HepG2 (cell line): ENCODE measurements around the gene CCDC120.

Experiments used
- MAFF ChIP-seq: IDR thresholded peaks from 2 replicates; pipeline ENCODE4 v1.6.1; 2011; ENCODE audit warnings: low read depth, low read length, improper control_type of control experiment
- NFIC ChIP-seq: IDR thresholded peaks from 2 replicates; pipeline ENCODE4 v1.6.1; 2012; ENCODE audit warnings: mild to moderate bottlenecking, low read length, inconsistent platforms
- NR2F6 ChIP-seq, 2 experiments: IDR thresholded peaks; 2 replicates each; pipeline ENCODE4 v1.6.1; 2016; ENCODE audit warnings: antibody characterized with exemption in 1 of 2, mild to moderate bottlenecking in 1 of 2
- PAWR ChIP-seq: sonication (generic); formaldehyde crosslinking; IDR thresholded peaks from 2 replicates; pipeline ENCODE4 v1.4.0; 2020; ENCODE audit warnings: missing genetic modification reagents, mild to moderate bottlenecking, borderline replicate concordance
- POLR2AphosphoS5 ChIP-seq: IDR thresholded peaks from 2 replicates; pipeline ENCODE4 v1.6.1; 2012; ENCODE audit warnings: low read depth, low read length
- TEAD3 ChIP-seq: optimal IDR thresholded peaks from 2 replicates; pipeline ENCODE3; 2016; ENCODE audit warnings: borderline replicate concordance
- ZNF44 ChIP-seq: sonication (generic); formaldehyde crosslinking; IDR thresholded peaks from 2 replicates; pipeline ENCODE4 v1.5.1; 2020; ENCODE audit warnings: mild to moderate bottlenecking, missing genetic modification reagents
- ZNF546 ChIP-seq: sonication (generic); formaldehyde crosslinking; conservative IDR thresholded peaks from 2 replicates; pipeline ENCODE4 v1.8.1; 2023; ENCODE audit warnings: mild to moderate bottlenecking, missing genetic modification reagents
- ZNF737 ChIP-seq: sonication (generic); formaldehyde crosslinking; IDR thresholded peaks from 2 replicates; pipeline ENCODE4 v1.5.0; 2020; ENCODE audit warnings: missing genetic modification reagents, mild to moderate bottlenecking, borderline replicate concordance
- TF ChIP-seq, protein P1 (sequence below): sonication (generic); formaldehyde crosslinking; IDR thresholded peaks from 2 replicates; pipeline ENCODE4 v1.5.0; 2020; ENCODE audit warnings: missing genetic modification reagents
- TF ChIP-seq, protein P2 (sequence below), 2 experiments: sonication (generic) in 1 of 2; formaldehyde crosslinking in 1 of 2; IDR thresholded peaks; 2 replicates each; pipeline versions ENCODE4 v1.5.1 to v1.6.1; 2011 to 2020; ENCODE audit warnings: borderline replicate concordance in 1 of 2, low read depth in 1 of 2, low read length in 1 of 2, mild to moderate bottlenecking in 1 of 2, missing genetic modification reagents in 1 of 2, moderate library complexity in 1 of 2
- TF ChIP-seq, protein P3 (sequence below): sonication (generic); formaldehyde crosslinking; IDR thresholded peaks from 2 replicates; pipeline ENCODE4 v1.4.0; 2020; ENCODE audit warnings: low read depth, missing genetic modification reagents
- TF ChIP-seq, protein P4 (sequence below): sonication (generic); formaldehyde crosslinking; IDR thresholded peaks from 2 replicates; pipeline ENCODE4 v1.5.0; 2020; ENCODE audit warnings: mild to moderate bottlenecking, missing genetic modification reagents, moderate library complexity

DNA sequence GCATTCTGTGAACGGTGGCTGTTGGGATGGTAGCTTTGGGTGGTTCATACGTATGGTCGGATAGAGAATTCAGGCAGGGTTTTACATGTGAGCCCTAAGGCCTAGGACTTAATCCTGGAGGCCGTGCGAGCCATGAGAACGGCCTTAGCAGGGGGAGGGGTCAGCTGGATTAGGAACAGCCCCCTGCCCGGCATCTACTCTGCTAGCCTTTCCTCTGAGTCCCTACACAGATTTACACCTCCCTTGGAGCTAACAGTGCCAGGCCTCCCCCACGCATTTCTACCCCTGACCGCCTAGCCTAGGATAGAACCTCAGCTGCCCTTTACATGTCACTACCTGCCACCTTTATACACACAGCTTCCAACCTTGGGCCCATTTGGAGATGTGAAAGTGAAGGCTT, 7.9 kb downstream of the CCDC120 start:
- TF ChIP-seq, protein P1, sequence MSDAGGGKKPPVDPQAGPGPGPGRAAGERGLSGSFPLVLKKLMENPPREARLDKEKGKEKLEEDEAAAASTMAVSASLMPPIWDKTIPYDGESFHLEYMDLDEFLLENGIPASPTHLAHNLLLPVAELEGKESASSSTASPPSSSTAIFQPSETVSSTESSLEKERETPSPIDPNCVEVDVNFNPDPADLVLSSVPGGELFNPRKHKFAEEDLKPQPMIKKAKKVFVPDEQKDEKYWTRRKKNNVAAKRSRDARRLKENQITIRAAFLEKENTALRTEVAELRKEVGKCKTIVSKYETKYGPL (CRISPR knock-in tag): no peak
- TF ChIP-seq, protein P2, sequence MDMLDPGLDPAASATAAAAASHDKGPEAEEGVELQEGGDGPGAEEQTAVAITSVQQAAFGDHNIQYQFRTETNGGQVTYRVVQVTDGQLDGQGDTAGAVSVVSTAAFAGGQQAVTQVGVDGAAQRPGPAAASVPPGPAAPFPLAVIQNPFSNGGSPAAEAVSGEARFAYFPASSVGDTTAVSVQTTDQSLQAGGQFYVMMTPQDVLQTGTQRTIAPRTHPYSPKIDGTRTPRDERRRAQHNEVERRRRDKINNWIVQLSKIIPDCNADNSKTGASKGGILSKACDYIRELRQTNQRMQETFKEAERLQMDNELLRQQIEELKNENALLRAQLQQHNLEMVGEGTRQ (IDR thresholded peaks at IDR 0.05; ENCODE audit: low read depth, low read length): no peak
- TF ChIP-seq, protein P2 (CRISPR knock-in tag; IDR thresholded peaks at IDR 0.05; ENCODE audit: borderline replicate concordance): no peak
- TF ChIP-seq MAFF (no peak), TEAD3 (CRISPR knock-in tag) (no peak), ZNF737 (CRISPR knock-in tag) (no peak), PAWR (CRISPR knock-in tag) (no peak), ZNF546 (CRISPR knock-in tag) (no peak), ZNF44 (no peak), POLR2AphosphoS5 (no peak), NR2F6 (IDR thresholded peaks at IDR 0.05) (no peak), NR2F6 (CRISPR knock-in tag; IDR thresholded peaks at IDR 0.05) (no peak), NFIC (no peak)
- TF ChIP-seq, protein P3, sequence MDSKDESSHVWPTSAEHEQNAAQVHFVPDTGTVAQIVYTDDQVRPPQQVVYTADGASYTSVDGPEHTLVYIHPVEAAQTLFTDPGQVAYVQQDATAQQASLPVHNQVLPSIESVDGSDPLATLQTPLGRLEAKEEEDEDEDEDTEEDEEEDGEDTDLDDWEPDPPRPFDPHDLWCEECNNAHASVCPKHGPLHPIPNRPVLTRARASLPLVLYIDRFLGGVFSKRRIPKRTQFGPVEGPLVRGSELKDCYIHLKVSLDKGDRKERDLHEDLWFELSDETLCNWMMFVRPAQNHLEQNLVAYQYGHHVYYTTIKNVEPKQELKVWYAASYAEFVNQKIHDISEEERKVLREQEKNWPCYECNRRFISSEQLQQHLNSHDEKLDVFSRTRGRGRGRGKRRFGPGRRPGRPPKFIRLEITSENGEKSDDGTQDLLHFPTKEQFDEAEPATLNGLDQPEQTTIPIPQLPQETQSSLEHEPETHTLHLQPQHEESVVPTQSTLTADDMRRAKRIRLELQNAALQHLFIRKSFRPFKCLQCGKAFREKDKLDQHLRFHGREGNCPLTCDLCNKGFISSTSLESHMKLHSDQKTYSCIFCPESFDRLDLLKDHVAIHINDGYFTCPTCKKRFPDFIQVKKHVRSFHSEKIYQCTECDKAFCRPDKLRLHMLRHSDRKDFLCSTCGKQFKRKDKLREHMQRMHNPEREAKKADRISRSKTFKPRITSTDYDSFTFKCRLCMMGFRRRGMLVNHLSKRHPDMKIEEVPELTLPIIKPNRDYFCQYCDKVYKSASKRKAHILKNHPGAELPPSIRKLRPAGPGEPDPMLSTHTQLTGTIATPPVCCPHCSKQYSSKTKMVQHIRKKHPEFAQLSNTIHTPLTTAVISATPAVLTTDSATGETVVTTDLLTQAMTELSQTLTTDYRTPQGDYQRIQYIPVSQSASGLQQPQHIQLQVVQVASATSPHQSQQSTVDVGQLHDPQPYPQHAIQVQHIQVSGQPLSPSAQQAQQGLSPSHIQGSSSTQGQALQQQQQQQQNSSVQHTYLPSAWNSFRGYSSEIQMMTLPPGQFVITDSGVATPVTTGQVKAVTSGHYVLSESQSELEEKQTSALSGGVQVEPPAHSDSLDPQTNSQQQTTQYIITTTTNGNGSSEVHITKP (CRISPR knock-in tag): no peak
- TF ChIP-seq, protein P4, sequence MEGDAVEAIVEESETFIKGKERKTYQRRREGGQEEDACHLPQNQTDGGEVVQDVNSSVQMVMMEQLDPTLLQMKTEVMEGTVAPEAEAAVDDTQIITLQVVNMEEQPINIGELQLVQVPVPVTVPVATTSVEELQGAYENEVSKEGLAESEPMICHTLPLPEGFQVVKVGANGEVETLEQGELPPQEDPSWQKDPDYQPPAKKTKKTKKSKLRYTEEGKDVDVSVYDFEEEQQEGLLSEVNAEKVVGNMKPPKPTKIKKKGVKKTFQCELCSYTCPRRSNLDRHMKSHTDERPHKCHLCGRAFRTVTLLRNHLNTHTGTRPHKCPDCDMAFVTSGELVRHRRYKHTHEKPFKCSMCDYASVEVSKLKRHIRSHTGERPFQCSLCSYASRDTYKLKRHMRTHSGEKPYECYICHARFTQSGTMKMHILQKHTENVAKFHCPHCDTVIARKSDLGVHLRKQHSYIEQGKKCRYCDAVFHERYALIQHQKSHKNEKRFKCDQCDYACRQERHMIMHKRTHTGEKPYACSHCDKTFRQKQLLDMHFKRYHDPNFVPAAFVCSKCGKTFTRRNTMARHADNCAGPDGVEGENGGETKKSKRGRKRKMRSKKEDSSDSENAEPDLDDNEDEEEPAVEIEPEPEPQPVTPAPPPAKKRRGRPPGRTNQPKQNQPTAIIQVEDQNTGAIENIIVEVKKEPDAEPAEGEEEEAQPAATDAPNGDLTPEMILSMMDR (CRISPR knock-in tag): no peak
